GM18909 (cell line): ENCODE measurements around the gene PTPRT.
"Not testable (repeated sequence)": the region's sequence is repeated elsewhere in the genome, so short reads cannot be mapped to it uniquely, and the experiment has no call there.

Experiments used
- ATAC-seq: cut with Tn5 transposase; IDR thresholded peaks from one replicate; pipeline ENCODE4 v1.9.1; 2021; ENCODE audit warnings: mild to moderate bottlenecking; ENCODE audit not compliant: unreplicated experiment, poor library complexity

The PTPRT gene

DNA sequence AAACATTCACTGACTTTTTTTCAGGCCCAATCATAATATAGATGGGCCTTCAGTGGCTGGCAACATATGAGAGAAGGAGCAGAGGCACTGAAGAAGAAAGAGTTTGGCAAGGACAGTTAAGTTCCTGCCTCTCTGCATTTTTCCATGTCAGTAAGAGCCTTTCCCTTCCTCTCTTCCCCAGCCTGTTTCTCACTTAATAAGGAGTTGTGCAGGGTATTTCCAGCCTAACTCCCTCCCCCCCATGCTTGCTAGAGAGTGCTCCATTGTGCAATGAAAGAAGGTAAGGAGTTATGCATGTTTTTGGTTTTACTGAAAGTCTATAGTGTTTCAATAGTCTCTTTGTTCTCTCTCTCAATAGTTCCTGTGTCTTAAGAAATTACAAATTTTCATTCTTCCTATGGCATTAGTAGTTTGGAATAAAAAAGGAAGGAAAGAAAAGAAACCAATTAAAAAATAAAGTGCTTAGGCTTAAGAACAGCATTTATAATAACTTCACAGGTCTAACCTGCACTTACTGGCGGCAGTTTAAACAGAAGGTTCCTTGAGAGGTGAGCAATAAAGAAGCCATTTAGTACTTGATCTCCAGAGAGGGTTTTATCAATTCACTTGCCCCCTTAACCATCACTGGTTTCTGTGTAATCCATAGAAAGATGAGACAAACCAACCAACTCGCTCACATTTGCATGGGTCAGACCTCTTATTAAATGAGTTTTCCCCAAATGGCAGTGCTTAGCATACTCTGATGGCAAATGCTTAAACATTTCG is 251.1 kb downstream of the PTPRT start:
- no peak for ATAC-seq

DNA sequence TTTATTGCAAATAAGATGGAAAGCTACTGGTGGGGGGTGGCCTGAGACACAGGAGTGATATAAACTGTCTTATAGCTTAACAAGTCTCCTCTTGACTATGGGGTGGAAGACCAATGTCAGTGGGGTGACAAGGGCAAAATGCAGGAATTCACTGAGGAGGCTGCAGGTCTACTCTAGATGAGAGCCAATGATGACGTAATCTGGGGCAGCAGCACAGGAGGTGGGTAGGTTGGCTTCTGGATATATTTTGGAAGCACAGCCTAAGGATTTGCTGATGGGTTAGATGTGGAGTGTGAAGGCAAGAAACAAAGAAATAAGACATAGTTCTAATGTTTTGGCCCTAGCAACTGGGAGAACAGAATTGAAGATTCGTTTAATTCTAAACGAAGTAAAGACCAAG is 253.2 kb downstream of the PTPRT start:
- ATAC-seq = no peak

DNA sequence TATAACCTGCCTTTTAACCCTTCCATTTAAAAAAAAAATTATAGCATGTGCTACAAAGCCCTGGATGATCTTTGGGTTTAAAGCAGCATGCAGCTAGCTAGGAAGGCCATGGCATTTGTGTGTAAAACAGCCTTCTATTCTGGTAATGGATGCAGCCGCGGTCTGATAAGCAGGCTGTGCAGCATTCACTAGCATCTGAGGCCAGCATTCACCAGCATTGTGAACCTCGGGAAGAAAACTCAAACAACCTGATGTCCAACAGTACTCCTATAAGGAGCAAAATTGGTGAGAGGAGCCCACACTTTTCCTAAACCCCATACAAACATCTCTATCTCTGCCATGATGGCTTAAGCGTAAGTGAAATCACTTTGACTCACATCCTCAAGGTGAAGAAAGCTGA is 265.5 kb downstream of the PTPRT start:
- ATAC-seq = no peak

- ATAC-seq = no peak
These were observed 266.3 kb downstream of the PTPRT start for GRCh38 chr20:42923348-42923918.

DNA sequence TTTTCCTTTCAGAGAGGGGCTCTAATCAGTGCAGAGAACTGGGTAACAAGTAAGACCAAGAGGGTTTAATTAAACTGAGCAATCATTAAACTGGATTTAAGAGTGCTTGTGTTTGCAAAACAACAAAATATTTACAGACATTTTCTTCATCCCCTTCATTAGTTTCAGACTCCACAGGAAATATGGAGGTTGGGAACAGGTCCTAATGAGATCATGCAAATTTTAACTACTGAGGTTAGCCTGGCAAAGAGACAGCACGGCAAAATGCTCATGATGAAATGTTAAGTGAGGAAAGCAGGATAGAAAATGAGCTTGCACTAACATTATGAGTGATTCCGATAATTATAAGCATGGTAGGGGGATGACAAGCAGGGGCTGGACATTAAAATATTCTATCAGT is 268.9 kb downstream of the PTPRT start:
- ATAC-seq = no peak

- no peak for ATAC-seq
These were observed 270.4 kb downstream of the PTPRT start for GRCh38 chr20:42919316-42919715.

DNA sequence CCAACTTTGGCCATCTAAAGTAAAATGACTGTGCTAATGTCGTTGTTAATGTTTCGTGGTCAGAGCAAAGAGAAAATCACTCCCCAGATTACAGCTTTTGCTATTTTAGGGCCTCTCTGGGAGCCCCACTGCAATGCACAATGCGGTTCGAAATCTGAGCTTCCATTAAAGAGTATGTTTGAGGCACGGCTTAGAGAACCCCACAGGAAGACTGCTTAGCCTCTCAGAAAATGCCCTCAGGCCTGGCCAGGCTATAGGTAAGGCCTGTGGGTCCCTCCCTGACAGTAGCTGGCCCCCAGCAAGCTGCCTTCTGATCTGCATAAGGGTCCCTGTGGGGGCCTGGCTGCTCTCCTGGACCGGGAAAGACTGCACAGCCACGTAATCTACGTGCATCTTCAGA is 274.6 kb downstream of the PTPRT start:
- ATAC-seq = no peak

GRCh38 chr20:42914302-42914701 is 275.4 kb downstream of the PTPRT start:
- no peak for ATAC-seq

DNA sequence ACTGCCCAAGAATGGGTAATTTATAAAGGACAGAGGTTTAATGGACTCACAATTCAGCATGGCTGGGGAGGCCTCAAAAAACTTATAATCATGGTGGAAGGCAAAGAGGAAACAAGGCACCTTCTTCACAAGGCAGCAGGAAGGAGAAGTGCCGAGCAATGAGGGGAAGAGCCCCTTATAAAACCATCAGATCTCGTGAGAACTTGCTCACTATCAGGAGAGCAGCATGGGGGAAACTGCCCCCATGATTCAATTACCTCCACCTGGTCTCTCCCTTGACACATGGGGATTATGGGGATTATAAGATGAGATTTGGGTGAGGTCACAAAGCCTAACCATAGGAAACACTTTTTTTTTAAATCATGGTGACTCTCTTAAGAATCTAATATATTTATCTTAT is 278.9 kb downstream of the PTPRT start:
- ATAC-seq = not testable (repeated sequence)

DNA sequence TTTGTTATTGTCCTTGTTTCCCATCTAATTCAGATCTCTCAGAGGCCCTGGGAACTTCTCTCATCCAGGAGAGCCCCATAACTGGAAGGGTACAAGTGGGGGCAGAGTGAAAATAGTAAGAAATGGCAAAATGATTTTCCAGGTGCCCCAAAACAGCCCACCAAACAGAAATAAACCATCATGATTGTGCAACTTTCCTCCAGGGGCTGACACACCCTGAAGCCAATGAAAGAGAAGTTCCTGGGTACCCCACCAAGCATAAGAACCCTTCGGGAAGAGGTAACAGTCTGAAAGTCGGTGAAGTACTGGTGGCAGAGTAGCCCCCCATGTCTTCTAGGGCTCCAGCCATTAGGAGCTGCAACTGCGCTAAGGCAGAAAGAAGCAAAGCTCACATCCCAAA is 282.0 kb downstream of the PTPRT start:
- no peak for ATAC-seq

DNA sequence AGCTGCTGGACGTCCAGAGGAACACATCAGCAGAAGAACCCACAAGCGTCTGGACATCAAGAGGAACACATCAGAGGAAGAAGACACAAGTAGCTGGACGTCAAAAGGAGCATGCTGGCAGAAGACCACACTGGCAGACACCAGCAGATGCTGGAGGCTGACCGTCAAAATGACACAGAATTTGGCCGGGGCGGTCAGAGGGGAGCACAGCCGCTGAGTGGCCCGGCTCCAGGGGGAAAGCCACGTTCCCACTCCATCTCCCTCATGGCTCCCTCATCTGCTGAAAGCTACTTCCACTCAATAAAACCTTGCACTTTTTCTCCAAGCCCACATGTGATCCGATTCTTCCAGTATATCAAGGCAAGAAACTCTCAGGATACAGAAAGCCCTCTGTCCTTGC is 283.6 kb downstream of the PTPRT start:
- ATAC-seq = no peak

DNA sequence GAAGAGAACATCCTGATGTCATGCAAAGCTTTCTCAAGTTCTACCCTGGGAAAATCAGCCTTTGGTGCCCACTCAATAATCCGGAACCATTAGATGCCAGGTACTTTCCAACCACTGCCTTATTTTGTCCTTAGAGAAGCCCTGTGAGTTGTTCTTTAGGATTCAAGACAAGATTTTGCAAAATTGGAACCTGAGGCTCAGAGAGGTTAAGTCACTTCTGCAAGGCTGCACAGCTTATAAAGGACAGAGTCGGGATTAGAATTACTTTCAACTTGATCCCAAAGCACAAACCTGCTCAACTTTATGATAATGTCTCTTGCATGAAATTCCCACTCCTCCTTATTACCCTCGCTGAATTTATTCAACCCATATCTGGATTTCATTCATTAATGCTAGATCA is 287.2 kb downstream of the PTPRT start:
- ATAC-seq = no peak

GRCh38 chr20:42901689-42902440 is 287.8 kb downstream of the PTPRT start:
- ATAC-seq = no peak

- ATAC-seq = not testable (repeated sequence)
These were observed 288.9 kb downstream of the PTPRT start for GRCh38 chr20:42900764-42901163.

DNA sequence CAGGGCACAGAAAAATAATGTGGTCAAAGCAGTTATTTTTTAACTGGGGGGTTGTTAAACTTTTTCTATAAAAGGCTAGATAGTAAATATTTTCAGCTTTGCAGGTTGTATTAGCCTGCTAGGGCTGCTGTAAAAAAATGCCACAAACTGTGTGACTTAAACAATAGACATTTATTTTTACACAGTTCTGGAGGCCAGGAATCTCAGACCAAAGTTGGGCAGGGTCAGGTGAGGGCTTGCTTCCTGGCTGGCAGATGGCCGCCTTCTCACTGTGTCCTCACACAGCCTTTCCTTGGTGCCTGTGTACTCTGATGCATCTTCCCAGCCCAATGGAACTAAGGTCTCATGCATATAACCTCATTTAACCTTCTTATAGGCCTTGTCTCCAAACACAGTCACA is 294.7 kb downstream of the PTPRT start:
- no peak for ATAC-seq

DNA sequence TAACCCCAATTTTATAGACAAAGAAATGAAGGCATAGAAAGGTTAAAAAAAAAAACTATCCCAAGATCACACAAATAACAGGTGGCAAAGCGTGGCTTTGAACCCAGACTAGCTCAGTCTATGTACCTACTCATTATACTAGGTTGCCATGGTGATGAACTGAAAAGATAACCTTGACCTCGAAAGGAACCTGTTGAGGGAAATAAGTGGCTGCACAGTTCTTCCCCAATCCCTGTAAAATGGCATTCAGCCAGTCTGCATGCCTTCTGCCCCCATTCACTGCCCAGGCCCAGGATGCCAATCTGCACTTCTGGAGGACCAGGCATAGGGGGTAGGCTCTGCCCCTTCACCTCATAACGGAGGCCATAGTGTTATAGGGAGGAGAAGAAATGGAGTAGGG is 295.2 kb downstream of the PTPRT start:
- ATAC-seq = no peak

GRCh38 chr20:42889517-42889916 is 300.2 kb downstream of the PTPRT start:
- no peak for ATAC-seq

- ATAC-seq = no peak
These were observed 302.4 kb downstream of the PTPRT start for GRCh38 chr20:42887281-42887680.

DNA sequence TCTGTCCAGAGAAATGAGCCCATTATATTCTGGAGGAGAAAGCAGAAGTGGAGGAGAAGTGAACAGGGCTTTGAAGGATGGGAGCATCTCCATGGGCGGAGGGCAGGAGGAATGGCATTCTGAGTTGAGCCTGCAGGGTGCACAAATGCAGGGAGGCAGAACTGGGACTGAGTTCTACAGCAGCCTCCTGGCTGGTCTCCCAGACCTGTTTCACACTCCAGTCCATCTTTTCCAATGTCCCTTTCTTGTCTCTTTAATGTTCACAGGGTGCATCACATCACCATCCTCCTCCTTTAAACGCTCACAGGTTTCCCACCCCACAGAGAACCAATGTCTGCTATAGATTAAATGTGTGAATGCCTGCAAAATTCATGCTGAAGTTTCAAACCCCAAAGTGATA is 302.9 kb downstream of the PTPRT start:
- ATAC-seq = no peak

DNA sequence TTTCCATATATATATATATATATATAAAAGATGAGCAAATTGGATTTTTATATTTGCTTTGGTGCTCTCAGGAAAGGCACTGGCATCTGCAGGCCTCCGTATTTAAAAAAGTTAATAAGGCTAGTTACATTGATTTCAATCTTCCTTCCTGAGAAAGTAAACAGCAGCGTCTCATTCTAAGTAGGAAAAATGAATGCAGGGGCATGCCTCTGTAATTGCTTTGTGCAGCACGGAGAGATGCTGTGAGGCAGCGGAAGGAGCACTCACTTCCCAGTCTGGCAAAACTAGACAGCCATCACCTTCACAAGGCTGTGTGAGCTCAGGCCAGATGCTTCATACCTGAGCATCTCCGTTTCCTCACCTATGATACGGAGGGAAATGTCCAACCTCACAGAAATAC is 303.7 kb downstream of the PTPRT start:
- ATAC-seq = no peak

DNA sequence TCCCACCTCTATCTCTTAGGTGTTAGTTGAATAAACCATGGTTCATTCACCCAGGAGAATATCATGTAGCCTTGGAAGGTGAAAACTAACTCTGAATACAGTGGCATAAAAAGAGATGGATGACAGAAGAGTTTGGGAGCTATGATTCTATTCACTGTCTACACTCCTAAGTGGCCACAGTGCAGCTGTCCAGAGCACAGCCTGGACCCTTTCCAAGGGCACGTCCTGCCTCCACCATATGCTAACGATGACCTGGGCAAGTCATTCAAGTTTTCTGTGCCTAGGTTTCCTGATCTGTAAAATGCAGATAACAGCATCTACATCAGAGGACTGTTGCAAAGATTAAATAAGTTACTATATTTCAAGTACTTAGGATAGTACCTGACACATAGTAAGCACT is 314.1 kb downstream of the PTPRT start:
- no peak for ATAC-seq

DNA sequence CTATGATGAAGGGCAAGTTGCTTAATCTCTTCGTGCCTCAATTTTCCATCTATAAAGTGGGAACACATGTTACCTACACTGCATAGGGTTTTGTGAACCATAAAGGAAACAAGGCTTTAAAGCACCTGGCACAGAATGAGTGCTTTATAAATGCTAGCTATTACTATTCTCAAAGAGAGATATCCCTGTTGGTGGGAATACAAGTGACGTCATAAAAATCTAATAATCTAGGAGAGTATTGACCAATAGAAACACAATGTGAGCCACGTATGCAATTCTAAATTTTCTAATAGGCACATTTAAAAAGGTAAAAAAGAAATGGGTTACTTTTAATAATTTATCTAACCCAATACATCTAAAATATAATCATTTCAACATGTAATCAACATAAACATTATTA is 316.4 kb downstream of the PTPRT start:
- no peak for ATAC-seq
